ENCODE measurements around the gene FRS3.

The FRS3 gene

DNA sequence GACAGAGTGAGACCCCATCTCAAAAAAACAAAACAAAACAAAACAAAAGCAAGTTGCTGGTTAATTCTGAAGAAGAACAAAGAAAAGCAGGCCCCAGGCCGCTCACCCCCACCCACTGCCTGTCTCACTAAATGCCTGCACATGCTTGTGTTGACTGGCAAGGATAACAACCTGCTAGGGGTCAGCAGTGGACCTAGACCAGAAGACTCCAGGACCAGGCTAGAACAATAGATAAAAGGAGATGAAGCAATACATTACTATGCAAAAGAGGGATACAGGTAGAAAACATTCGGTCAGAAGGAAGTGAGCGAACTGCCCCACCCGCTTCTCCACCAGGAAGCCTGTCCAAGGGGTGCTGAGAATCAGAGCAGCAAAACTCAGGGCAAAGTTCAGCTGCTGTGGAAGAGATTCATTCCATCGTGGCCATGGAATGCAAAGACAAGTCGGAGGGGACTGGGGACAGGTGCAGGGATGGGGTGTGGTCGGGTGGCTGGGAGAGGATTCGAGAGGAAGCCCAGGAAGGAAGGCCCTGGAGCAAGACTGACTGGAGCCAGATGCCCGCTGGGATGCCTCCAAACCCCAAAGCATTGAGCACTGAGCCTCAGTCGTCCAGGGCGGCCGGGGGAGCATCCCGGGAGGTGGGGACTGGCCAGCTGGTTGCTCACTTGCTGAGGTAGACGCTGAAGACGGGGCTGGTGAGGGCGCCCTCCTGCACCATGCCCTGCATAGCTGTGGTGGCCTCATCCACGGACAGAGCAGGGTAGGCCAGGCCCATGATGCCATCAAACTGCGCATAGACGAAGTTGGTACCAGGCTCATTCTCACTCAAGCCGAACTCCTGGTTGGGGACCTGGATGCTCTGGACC is 37.8 kb downstream of the FRS3 start:
- no peak for DNase-seq (ENCODE audit: low read depth)

DNA sequence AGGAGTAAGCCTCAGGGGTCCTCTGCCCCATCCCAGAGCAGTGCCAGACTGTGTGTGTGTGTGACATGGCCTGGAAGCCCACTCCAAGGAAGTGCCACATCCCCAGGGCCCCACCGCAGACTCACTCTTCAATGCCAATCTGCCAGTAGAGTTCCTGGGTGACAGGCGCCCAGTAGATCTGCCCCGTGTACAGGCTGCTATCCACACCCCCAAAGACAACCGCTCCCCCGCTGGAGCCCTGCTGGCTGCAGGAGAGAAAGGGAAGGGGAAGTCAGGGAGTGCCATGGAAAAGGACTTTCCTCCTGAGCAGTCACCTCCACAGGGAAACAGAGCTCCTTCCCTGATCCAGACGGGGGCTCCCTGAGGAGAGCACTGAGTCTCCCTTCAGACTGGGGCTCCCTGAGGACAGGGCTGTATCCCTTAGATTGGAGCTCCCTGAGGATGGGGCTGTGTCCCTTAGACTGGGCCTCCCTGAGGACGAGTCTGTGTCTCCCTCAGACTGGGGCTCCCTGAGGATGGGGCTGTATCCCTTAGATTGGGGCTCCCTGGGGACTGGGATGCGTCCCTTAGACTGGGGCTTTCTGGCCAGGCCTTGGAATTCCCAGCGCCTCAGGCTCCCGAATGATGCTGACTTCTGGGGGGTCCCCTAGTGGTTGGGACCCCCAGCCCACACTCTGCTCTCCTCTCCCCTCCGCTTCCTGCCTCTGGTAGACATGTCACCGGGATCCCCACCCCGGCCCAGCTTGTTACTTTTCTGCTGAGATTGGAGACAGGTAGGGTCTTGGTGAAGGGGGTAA is 39.1 kb downstream of the FRS3 start:
- DNase-seq (ENCODE audit: low read depth) = no peak

DNA sequence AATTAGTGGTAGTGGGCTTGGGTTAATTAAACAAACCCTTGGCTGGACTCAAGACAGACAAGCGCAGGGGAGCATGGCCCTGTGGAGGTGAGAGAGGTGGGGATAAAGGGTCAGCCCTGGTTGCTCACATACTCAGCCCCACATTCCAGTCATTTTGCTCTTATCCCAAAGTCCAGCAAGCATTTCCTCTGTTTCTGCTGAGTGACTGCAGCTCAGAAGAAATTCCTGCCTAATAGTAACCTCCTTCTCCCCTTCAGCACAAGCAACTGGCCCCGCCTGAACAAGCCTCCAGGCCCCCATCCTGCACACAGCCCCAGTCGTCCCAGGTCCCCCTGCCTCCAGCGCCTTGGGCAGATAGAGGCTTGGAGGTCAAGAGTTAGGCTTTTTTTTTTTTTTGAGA is 40.7 kb downstream of the FRS3 start:
- no peak for DNase-seq (ENCODE audit: low read depth)

DNA sequence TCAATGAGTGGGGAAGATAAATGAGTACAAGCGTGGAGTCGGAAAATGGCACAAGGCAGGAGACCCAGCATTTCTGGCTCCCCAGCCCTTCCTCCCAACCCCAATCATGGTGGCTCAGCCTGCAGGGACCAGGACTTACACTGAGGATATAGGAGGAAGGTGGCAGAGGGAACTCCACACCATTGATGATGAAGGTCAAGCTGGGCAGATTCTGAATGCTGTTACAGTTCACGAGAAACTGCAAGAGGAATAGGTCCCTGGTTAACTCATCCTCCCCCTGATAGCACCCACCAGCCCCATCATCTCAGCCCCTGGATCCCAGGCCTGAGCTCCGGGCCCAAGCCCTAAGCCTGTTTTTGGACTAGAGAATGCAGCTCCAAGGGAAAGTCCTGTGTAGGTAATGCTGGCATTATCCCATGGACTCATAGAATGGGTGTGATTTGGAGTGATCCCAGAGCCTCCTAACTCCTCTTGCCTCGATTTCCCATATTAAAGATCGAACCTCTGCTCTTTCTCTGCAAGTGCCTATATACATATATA is 42.0 kb downstream of the FRS3 start:
- no peak for DNase-seq (ENCODE audit: low read depth)

DNA sequence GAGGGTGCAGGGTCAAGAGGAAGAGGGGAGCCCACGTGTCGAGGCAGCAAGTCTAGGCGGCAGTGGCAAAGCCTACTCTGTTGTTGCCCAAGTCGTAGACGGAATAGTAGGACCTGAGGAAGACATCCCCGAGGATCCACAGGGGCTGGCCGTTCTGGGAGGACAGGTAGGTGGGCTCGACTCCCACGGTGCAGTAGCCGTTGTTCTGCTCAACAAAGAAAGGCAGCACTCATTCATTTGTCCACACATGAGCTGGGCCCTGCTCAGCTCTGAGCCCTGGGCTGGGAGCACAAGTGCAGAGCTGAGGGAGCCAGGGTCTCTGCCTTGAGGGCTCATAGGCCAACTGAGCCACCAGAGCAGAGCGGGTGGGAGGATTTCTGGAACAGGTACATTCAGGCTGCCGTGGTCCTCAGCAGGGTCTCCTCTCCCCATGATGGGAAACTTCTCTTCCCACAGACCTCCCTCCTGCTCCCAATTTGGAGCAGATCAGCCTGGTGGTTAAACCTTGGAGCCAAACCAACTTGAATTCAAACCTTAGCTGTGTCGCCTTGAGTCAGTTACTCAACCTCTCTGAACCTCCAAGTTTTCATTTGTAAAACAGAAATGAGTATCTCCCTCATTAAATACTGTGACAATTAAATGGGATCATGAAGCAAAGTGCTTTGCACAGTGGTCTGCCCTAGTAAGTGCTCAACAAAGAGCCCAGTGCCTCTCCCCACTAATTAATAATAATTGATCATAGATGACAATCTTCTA is 42.7 kb downstream of the FRS3 start:
- no peak for DNase-seq (ENCODE audit: low read depth)

DNA sequence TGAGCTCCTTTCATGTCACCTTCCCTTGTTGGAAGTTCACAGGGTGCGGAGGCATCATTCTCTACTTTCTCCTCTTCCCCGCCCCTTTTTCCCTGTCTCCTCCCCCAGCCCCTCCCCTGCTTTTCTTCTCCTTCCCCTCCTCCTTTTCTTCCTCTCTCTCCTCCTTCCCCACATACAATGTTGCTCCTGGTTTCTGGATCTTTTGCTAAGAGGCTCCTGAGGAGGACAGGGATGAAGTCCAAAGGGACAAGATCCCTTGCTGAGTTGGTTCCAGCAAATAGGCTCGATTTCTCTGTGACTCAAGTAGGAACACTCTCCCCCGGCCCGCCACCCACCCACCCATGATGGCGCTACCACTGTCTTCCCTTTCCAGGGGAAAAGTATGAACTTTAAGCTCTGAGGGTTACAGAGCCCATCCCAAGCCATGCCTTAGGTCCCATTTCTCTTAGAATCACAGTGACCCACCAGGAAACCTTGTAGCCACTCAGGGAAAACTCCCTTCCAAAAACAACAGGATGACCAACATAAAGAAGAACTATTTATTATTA is 43.4 kb downstream of the FRS3 start:
- no peak for DNase-seq (ENCODE audit: low read depth)

DNA sequence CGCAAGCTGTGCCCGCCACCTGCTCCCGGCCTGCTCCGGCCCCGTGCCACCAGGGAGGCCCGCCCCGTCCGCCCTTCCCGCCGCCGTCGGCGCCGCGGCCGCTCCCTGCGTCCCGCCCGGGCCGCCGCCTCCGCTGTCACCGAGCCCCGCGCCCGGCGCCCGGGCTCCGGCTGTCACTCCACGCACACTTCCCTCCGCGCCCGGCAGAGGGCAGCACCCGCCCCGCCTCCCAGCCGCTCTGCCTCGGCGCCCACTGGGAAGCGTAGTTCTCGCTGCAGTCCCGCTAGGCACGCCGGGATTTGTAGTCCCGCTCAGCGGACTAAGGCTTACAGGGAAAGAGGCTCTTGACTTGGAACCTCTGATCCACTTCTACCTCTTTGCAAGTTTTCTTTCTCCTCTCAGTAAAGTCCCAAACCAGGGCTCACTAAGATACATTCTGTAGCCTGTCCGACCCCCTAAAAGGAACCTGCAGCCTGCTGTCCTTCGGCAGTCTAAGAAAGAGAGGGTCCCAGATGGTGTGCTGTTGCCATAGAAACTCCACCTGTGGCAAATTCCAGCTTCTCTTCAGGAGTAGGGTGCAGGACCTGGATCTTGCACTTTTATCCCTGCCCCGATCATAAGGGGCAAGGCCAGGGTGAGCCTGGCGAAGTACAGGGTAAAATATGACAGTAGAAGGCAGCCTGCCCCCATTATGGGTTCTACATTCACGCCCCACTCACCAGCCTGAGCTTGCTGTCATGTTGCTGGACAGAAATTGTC is 44.1 kb downstream of the FRS3 start, which contains the start of gene TFEB:
TFEB (minus strand) TSS at position 182 of the 759 bp plus-strand sequence. CDS start 44,395 bp downstream, outside the sequence.
- DNase-seq (ENCODE audit: low read depth) = peak; percentile 90

DNA sequence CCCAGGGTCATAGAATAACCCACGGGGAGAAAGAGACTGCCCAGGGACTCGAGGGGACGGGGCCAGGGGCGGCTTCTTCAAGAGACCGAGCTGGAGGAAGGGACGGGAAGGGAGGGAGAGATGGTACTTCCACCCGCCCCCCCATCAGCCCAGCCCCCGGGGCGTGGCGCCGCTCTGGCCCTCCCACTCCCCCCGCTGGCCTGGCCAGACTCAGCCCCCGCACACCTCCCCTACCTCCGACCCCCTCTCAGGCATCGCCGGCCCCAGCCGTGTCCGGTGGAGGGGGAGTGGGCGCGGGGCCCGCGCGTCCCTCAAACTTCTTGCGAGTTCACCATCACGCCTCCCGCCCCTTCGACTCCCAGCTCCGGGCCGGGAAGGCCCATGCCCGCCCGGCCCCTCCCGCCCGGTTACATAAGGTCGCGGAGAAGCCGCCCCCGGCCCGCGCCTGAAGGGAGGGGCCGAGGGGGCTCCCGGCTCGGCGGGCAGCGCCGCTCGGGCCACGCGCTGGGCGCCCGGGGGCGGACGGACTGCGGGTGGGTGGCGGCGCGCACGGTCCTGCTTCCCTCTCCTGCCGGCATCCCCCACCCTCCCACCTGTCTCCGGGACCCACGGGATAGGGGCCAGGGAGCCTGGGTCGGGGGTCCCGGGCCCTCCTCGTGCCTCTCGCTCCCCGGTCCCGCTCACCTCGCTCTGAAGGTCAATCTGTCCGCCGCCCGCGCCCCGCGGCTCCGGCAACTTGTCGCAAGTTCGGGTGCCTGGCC is 44.9 kb downstream of the FRS3 start:
- DNase-seq (ENCODE audit: low read depth) = peak; percentile 56

DNA sequence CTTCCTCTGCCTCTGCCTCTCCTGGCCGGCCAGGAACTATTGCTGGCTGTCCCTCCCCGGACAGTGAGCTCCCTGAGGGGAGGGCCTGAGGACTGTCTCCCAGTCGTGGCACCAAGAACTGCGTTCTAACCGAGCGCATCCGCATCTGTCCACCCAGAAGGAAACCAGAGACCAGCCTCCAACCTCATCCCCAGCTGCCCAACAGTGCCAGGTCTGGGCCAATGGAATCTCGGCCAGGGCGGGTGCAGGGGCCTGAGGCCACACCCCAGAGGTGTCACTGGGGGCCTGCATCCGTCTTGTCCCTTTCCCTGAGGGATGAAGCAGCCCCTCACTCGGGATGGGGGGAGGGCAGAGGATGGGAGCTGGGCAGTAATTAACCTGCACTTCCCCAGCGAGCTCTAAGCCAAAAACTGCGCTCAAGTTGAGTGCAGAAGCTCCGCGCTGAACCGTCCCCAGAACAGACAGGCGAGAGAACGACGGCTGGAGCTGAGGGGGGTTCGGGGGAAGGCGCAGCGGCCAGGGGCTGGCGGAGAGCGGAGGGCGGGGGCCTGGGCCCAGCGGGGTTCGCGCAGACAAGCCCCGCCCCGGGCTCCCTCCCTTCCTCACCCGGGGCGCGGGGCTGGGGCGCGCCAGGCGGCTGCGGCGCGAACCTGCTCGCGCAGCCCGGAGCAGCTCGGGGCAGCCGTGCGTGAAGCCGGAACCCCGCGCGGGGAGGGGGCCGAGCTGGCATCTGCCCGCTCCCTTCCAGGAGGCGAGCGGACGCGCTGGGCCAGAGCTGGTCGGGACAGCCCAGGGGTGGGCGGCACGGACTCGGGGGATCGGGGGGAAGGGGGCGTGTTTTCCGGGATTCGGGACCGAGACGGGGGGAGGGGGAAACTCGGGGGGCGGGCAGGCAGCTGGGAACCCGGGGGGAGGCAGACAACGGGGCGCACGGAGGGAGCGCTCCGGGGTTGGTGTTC is 45.7 kb downstream of the FRS3 start:
- DNase-seq (ENCODE audit: low read depth) = peak; percentile 56

DNA sequence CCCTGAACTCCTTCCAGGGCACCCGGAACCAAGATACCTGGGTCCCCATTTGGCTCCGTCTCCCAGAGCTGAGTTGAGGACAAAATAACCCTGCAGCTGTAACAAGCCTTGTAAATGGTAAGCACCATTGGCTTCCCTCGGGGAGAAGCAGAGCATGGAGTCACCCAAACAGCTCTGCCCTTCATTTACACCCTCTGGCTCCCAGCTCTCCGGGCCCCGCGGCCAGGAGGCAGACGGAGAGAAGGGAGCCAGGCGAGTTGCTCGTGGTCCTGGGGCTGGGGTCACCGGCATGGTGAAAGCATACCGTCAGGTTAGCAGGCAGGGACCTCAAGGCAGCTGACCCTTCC is 46.4 kb downstream of the FRS3 start:
- DNase-seq (ENCODE audit: low read depth) = no peak

DNA sequence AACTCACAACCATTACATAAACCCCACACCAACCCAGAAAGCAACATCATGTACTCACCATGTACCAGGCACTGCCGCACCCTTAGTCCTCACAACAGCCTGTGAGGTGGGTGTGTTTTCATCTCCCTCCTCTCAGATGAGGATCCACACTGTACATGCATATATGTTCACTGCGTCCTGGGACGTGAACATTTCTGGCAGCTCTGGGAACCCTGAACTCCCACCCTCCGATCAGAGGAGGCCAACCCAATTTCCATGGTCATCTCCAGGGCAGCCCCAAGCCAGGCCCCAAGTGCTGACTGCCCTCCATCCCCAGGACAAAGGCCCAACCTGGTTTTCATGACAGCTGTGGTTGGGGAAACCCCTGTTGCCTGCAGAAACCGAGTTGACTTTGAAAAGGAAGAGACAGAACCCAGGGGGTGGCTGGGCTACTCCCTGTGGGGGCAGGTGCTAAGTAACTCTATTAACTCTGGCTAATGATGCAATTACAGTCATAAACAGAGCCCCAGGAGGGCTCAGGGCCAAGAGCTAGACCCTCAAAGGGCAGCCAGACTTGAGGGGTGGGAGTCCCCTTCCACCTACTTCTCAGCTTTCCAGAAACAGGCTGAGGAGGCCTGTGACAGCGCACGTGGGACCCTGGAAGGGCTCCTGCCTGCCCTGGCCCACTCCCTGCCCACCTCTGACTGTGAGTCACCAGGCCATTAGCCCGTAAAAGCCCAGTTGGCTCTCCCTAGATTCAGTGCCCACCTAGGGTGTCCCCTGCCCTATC is 46.9 kb downstream of the FRS3 start:
- DNase-seq (ENCODE audit: low read depth) = peak; percentile 45

DNA sequence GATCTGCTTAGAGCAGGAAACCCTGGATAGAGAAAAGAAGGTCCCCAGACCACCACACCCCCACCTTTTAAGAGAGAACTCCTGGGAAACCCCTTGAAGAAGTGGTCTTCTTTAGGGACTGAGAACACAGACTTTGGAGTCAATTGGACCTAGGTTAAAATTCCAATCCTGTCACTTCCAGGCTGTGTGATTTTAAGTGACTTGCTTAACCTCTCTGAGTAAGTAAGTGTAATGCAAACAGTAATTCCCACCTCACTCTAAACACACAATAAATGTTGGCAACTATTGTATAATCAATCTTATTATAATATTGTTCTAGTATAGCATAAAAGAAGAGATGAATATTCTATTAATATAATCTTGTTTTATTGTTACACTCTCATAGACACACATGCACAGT is 47.6 kb downstream of the FRS3 start:
- no peak for DNase-seq (ENCODE audit: low read depth)

DNA sequence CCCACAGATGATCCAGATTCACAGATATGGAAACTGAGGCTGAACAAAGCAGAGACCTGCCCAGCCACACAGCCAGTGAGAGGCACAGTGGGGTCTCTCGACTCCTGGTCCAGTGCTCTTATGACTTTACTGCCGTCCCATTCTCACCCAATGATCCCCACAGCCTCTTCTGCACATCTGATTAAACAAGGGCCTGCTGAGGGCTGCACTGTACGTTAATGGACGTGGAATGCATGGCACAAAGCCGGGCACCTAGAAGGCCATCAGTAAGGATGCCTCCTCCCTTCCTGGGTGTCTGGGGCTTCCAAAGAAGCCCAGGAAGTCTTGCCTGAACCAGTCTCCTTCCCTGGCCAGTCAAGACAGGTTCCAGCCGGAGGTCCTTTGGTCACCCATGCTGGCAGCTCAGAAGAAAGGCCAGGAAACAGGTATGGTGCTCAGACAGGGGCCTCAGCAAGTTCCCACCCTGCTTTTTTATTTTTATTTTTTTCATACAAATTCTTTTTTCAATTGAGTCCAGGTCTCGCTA is 48.1 kb downstream of the FRS3 start:
- DNase-seq (ENCODE audit: low read depth) = no peak

DNA sequence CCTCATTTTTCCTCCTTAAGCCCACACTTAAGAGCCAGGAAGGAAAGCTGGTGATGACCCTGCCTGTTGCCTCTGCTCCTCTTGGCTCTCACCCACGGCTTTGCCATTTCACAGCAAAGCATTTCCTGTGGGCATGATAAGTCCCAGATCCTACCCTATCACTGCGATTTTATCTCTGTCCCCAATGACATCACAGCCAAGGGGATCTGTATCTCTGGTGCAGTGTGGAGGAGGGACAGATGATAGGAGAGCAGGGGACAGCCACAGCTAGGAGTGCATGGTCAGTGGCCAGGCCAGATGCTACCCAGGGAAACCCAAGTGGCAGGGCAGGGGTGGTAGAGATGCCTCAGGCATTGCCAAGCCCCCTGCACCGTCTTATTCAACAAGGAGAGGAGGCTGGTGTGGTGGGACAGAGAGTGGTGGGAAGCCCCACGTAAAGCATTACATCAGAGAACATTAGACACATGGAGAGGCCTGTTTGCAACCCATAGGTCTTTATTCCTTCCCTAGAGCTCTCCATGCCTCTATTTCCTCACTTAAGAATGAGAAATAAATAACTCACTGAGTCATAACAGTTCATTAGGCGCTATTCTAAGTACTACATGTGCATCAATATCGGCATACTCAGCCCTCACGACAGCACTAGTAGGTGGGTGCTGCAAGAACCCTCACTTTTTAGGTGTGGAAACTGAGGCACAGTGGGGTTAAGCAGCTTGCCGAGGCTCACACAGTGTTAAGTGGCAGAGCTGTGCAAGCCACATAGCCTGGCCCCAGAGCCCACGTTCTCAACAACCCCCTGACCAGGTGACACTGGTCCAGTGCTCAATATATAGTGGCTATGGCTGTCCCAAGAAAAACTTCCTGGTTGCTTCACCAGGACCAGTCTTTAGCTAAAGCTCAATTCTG is 48.9 kb downstream of the FRS3 start:
- DNase-seq (ENCODE audit: low read depth) = no peak

DNA sequence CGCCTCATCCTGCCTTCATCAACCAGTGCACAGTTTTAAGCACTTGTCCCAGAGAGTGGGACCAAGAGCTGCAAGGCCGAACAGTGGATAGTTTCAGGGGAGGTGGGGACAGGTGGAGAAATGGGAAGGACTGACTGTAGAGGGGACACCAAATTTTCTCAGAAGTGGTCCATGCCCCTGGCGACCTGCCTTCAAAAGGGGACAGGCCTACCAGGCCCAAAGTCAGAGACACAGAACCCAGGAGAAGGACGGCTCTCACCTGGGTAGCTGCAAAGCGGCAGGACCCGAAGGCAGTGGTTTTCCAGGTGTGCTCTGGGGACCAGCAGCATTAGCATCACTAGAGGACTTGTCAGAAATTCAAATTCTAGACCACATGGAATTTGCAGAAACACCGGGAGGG is 50.1 kb downstream of the FRS3 start:
- no peak for DNase-seq (ENCODE audit: low read depth)

DNA sequence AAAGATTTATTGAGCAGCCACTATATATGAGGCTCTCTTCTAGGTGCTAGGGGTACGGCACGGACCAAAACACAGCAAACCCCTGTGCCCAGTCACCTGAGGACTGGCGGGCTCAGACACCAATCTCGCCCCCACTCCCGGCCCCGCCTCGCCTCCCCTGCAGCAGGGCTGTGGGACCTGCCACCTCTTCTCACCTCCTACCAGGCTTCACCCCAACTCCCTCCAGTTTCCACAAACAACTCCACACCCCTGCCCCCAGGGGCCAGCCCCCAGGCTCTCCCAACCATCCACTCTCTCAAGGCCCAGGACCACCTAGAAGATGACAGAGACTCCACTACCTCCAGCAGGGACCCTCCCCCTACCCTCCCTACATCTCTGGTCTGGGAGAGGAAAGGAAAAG is 50.7 kb downstream of the FRS3 start:
- DNase-seq (ENCODE audit: low read depth) = no peak

Data from stimulated activated CD8-positive, alpha-beta memory T cell treated with anti-CD3 and anti-CD28 coated beads, Interleukin-12 subunit alpha, Interleukin-12 subunit beta, amount 100 ng/mL, for 4 hours (primary cell).